HG02678 (cell line): Measurements from ENCODE around the gene NT5C2.
A peak's percentile ranks its signal among the peaks of the same experiment; 100 is the strongest.
"Not testable (repeated sequence)": the region's sequence is repeated elsewhere in the genome, so short reads cannot be mapped to it uniquely, and the experiment has no call there.

Source experiments
- ATAC-seq: cut with Tn5 transposase; IDR thresholded peaks from one replicate; pipeline ENCODE4 v1.9.1; 2021; ENCODE audit warnings: mild to moderate bottlenecking, moderate library complexity; ENCODE audit not compliant: unreplicated experiment

The NT5C2 gene

GRCh38 chr10:103193107-103193819, at the start of gene NT5C2:
Gene NT5C2 (minus strand): TSS chr10:103193272. CDS start chr10:103174958, 18,314 bp downstream.
- ATAC-seq: peak; percentile 75

GRCh38 chr10:103241262-103242011, 48.4 kb upstream of the NT5C2 start:
- no peak for ATAC-seq

GRCh38 chr10:103238506-103239252, 45.6 kb upstream of the NT5C2 start:
- ATAC-seq: no peak

GRCh38 chr10:103235775-103236174, 42.7 kb upstream of the NT5C2 start:
- no peak for ATAC-seq

GRCh38 chr10:103232772-103233488, 39.9 kb upstream of the NT5C2 start:
- no peak for ATAC-seq

- no peak for ATAC-seq
Observed at GRCh38 chr10:103232131-103232673, 39.1 kb upstream of the NT5C2 start.

GRCh38 chr10:103231047-103231551, 38.0 kb upstream of the NT5C2 start:
- no peak for ATAC-seq

GRCh38 chr10:103227416-103227815, 34.3 kb upstream of the NT5C2 start:
- no peak for ATAC-seq

GRCh38 chr10:103225939-103226338, 32.9 kb upstream of the NT5C2 start:
- ATAC-seq: no peak

- not testable (repeated sequence) for ATAC-seq
Observed at GRCh38 chr10:103224721-103225120, 31.6 kb upstream of the NT5C2 start.

GRCh38 chr10:103224133-103224532, 31.1 kb upstream of the NT5C2 start:
- ATAC-seq: no peak

GRCh38 chr10:103216362-103216761, 23.3 kb upstream of the NT5C2 start:
- not testable (repeated sequence) for ATAC-seq

- ATAC-seq: no peak
Observed at GRCh38 chr10:103215601-103216000, 22.5 kb upstream of the NT5C2 start.

GRCh38 chr10:103210262-103210661, 17.2 kb upstream of the NT5C2 start:
- not testable (repeated sequence) for ATAC-seq

GRCh38 chr10:103207643-103208042, 14.6 kb upstream of the NT5C2 start:
- not testable (repeated sequence) for ATAC-seq

GRCh38 chr10:103207141-103207540, 14.1 kb upstream of the NT5C2 start:
- ATAC-seq: no peak

GRCh38 chr10:103206715-103207114, 13.6 kb upstream of the NT5C2 start:
- ATAC-seq: not testable (repeated sequence)

- not testable (repeated sequence) for ATAC-seq
Observed at GRCh38 chr10:103205401-103205800, 12.3 kb upstream of the NT5C2 start.

GRCh38 chr10:103204353-103205255, 11.5 kb upstream of the NT5C2 start:
- no peak for ATAC-seq
